Gastroesophageal sphincter (tissue), 4 donors: ENCODE data around the gene PXN. TPM values are rescaled to one million over a fixed set of nuclear protein-coding genes. Genes with fewer than 3 reads are reported as not detected.

Source experiments
- ATAC-seq: fragments of 150-250 bp; one replicate; pipeline ENCODE4 v1.9.1; 2016; ENCODE audit warnings: mild to moderate bottlenecking, moderate library complexity
- H3K27ac ChIP-seq, 4 donors: fragments of 200-600 bp; sonication (generic) in 3 of 4; 1 replicate in 3 of 4; 2 replicates in 1 of 4; pipeline ENCODE4 v1.5.1; 2016 to 2019
- H3K27me3 ChIP-seq: fragments of 200-600 bp; sonication (generic); one replicate; pipeline ENCODE4 v1.5.1; 2019
- H3K36me3 ChIP-seq, 2 donors: fragments of 200-600 bp; sonication (generic); one replicate each; pipeline ENCODE4 v1.5.1; 2019; ENCODE audit warnings: control low read depth in 1 of 2
- H3K4me1 ChIP-seq, 3 donors: fragments of 200-600 bp; sonication (generic); 1 replicate in 2 of 3; 2 replicates in 1 of 3; pipeline ENCODE4 v1.5.1; 2016 to 2019; ENCODE audit warnings: control low read depth in 2 of 3
- H3K4me3 ChIP-seq, 2 donors: fragments of 200-600 bp; sonication (generic); one replicate each; pipeline ENCODE4 v1.5.1; 2019; ENCODE audit warnings: mild to moderate bottlenecking in 1 of 2, moderate library complexity in 1 of 2
- H3K9me3 ChIP-seq, 3 donors: fragments of 200-600 bp; sonication (generic); one replicate each; pipeline ENCODE4 v1.5.1; 2017 to 2019; ENCODE audit warnings: control low read depth in 2 of 3
- CTCF ChIP-seq, 4 experiments: fragments of 200-600 bp in 2 of 4; fragments of 450-650 bp in 2 of 4; sonication (generic) in 1 of 4; IDR thresholded peaks; one replicate each; pipeline ENCODE4 v1.5.1; 2017 to 2019; ENCODE audit warnings: antibody characterized with exemption in 4 of 4, mild to moderate bottlenecking in 2 of 4, moderate library complexity in 2 of 4
- EP300 ChIP-seq: sonication (generic); formaldehyde crosslinking; IDR thresholded peaks from one replicate; pipeline ENCODE4 v1.6.1; 2017; ENCODE audit warnings: antibody characterized with exemption, mild to moderate bottlenecking
- POLR2A ChIP-seq, 2 donors: fragments of 450-650 bp; IDR thresholded peaks; one replicate each; pipeline ENCODE4 v1.6.1; 2017; ENCODE audit warnings: antibody characterized with exemption in 2 of 2, mild to moderate bottlenecking in 2 of 2, moderate library complexity in 1 of 2
- POLR2AphosphoS5 ChIP-seq: sonication (generic); formaldehyde crosslinking; IDR thresholded peaks from one replicate; pipeline ENCODE4 v1.6.1; 2017; ENCODE audit warnings: antibody characterized with exemption
- WGBS, 2 donors: methylation state at CpG; one replicate each; pipeline ENCODE4 v1.1.5; 2018; ENCODE audit warnings: low coverage in 1 of 2; 5-methylcytosine and 5-hydroxymethylcytosine counted together
- total RNA-seq, 4 donors: library from RNA; depleted of rRNA; stranded (reverse); fragments of >200 nt; gene quantifications; one replicate each; pipeline ENCODE4 v1.1.0, GENCODE V29; 2016

The PXN gene
- total RNA-seq, 4 donors from 2014 or later, result 43.2 to 80.4 (median 59.4) TPM

GRCh38 chr12:120190985-120191480 lies 74.5 kb downstream of the PXN start:
- Histone ChIP-seq H3K27me3 (no peaks in the 10 kb centered on the region), H3K36me3 (peaks cover 0 to 64% of the 10 kb centered on the region in 2 donors), H3K27ac (no peak overlapping the region), H3K4me1 (peaks cover 0 to 45% (median 9%) of the 10 kb centered on the region in 3 donors), H3K4me3 (no peak overlapping the region), H3K9me3 (no peaks in the 10 kb centered on the region)
- WGBS, 2 donors, result 76 to 86% methylated on average over 5 to 6 of the region's 7 CpGs
- TF ChIP-seq CTCF (IDR thresholded peaks at IDR 0.05), result no peak
- no peak for TF ChIP-seq EP300
- no peak for TF ChIP-seq POLR2A (IDR thresholded peaks at IDR 0.05)
- no peak for TF ChIP-seq POLR2AphosphoS5
- no peak for ATAC-seq

- WGBS, 2 donors, result 74 to 83% methylated on average over 1 to 5 of the region's 5 CpGs
- H3K9me3 ChIP-seq, result no peaks in the 10 kb centered on the region
- no peak for TF ChIP-seq POLR2AphosphoS5
- no peak for TF ChIP-seq POLR2A (IDR thresholded peaks at IDR 0.05)
- no peak for TF ChIP-seq CTCF (IDR thresholded peaks at IDR 0.05)
- TF ChIP-seq EP300, result no peak
- peaks cover 0 to 66% of the 10 kb centered on the region in 2 donors for H3K36me3 ChIP-seq
- H3K4me1 ChIP-seq, result peaks cover 0 to 39% (median 9%) of the 10 kb centered on the region in 3 donors
- H3K27ac ChIP-seq, result no peak overlapping the region
- no peak overlapping the region for H3K4me3 ChIP-seq
- H3K27me3 ChIP-seq, result no peaks in the 10 kb centered on the region
- ATAC-seq, result no peak
Measured at GRCh38 chr12:120190386-120190785, 75.1 kb downstream of the PXN start.

GRCh38 chr12:120186654-120187053 lies 78.9 kb downstream of the PXN start:
- 92 to 94% methylated on average over 2 to 4 of the region's 4 CpGs for WGBS, 2 donors
- TF ChIP-seq EP300, result no peak
- no peak for TF ChIP-seq POLR2A (IDR thresholded peaks at IDR 0.05)
- TF ChIP-seq CTCF (IDR thresholded peaks at IDR 0.05), result no peak
- no peak for TF ChIP-seq POLR2AphosphoS5
- peaks cover 0 to 97% of the 10 kb centered on the region in 2 donors for H3K36me3 ChIP-seq

GRCh38 chr12:120183211-120183631 lies 82.3 kb downstream of the PXN start:
- 38 to 100% methylated on average over 1 to 2 of the region's 5 CpGs for WGBS, 2 donors
- no peaks in the 10 kb centered on the region for H3K27me3 ChIP-seq
- no peak for ATAC-seq
- no peaks in the 10 kb centered on the region for H3K9me3 ChIP-seq
- H3K36me3 ChIP-seq, result peaks cover 0 to 99% of the 10 kb centered on the region in 2 donors
- no peak overlapping the region for H3K4me3 ChIP-seq
- no peak overlapping the region for H3K27ac ChIP-seq
- TF ChIP-seq CTCF (IDR thresholded peaks at IDR 0.05), result no peak
- TF ChIP-seq EP300, result no peak
- no peak for TF ChIP-seq POLR2AphosphoS5
- TF ChIP-seq POLR2A (IDR thresholded peaks at IDR 0.05), result no peak
- no peaks in the 10 kb centered on the region for H3K4me1 ChIP-seq

More at GRCh38 chr12:120186654-120187053, 78.9 kb downstream of the PXN start:
- peaks cover 0 to 7% (median 0%) of the 10 kb centered on the region in 3 donors for H3K4me1 ChIP-seq
- ATAC-seq, result no peak
- H3K9me3 ChIP-seq, result no peaks in the 10 kb centered on the region
- H3K4me3 ChIP-seq, result no peak overlapping the region
- no peaks in the 10 kb centered on the region for H3K27me3 ChIP-seq
- no peak overlapping the region for H3K27ac ChIP-seq

GRCh38 chr12:120181991-120182631 lies 83.4 kb downstream of the PXN start:
- no peaks in the 10 kb centered on the region for H3K4me1 ChIP-seq
- H3K27me3 ChIP-seq, result no peaks in the 10 kb centered on the region
- peaks cover 0 to 99% of the 10 kb centered on the region in 2 donors for H3K36me3 ChIP-seq
- 76 to 84% methylated on average over 3 to 7 of the region's 8 CpGs for WGBS, 2 donors
- ATAC-seq, result no peak
- H3K9me3 ChIP-seq, result no peaks in the 10 kb centered on the region
- H3K27ac ChIP-seq, result no peak overlapping the region
- TF ChIP-seq EP300 (no peak), CTCF (IDR thresholded peaks at IDR 0.05) (no peak), POLR2AphosphoS5 (no peak), POLR2A (IDR thresholded peaks at IDR 0.05) (no peak)
- no peak overlapping the region for H3K4me3 ChIP-seq
